Stomach (tissue), 9 donors: ENCODE data around the gene UGT1A1. TPM values are rescaled to one million over a fixed set of nuclear protein-coding genes. Genes with fewer than 3 reads are reported as not detected.

Source experiments
- DNase-seq, 2 donors: peaks; one replicate each; pipeline versions ENCODE4 v3.0.0 to v3.0.0-alpha.2; 2013 to 2019
- H3K27ac ChIP-seq, 5 donors: fragments of 200-600 bp in 4 of 5; sonication (generic) in 4 of 5; one replicate each; pipeline ENCODE4 v1.5.1; 2013 to 2019; ENCODE audit warnings: mild to moderate bottlenecking in 1 of 5, moderate library complexity in 1 of 5
- H3K27me3 ChIP-seq, 3 donors: fragments of 200-600 bp; sonication (generic); one replicate each; pipeline ENCODE4 v1.5.1; 2017 to 2019; ENCODE audit warnings: mixed run types in 1 of 3
- H3K36me3 ChIP-seq, 4 donors: fragments of 200-600 bp; sonication (generic); 1 replicate in 3 of 4; 2 replicates in 1 of 4; pipeline ENCODE4 v1.5.1; 2016 to 2019
- H3K4me1 ChIP-seq, 4 donors: fragments of 200-600 bp; sonication (generic); one replicate each; pipeline ENCODE4 v1.5.1; 2016 to 2019
- H3K4me3 ChIP-seq, 4 donors: fragments of 200-600 bp; sonication (generic) in 3 of 4; one replicate each; pipeline ENCODE4 v1.5.1; 2016 to 2019; ENCODE audit warnings: mild to moderate bottlenecking in 1 of 4
- H3K9me3 ChIP-seq, 4 donors: fragments of 200-600 bp; sonication (generic); one replicate each; pipeline ENCODE4 v1.5.1; 2016 to 2019
- CTCF ChIP-seq, 7 experiments: fragments of 450-650 bp in 4 of 7; fragments of 200-600 bp in 3 of 7; sonication (generic) in 3 of 7; IDR thresholded peaks; one replicate each; pipeline ENCODE4 v1.5.1; 2016 to 2019; ENCODE audit warnings: antibody characterized with exemption in 7 of 7, control low read depth in 2 of 7, mild to moderate bottlenecking in 1 of 7
- EP300 ChIP-seq: sonication (generic); formaldehyde crosslinking; IDR thresholded peaks from one replicate; pipeline ENCODE4 v1.6.1; 2017; ENCODE audit warnings: antibody characterized with exemption
- POLR2A ChIP-seq, 4 donors: fragments of 450-650 bp; IDR thresholded peaks; one replicate each; pipeline ENCODE4 v1.6.1; 2016; ENCODE audit warnings: antibody characterized with exemption in 4 of 4, control low read depth in 2 of 4, mild to moderate bottlenecking in 1 of 4, moderate library complexity in 1 of 4
- POLR2AphosphoS5 ChIP-seq, 3 donors: sonication (generic); formaldehyde crosslinking; IDR thresholded peaks; one replicate each; pipeline ENCODE4 v1.6.1; 2016; ENCODE audit warnings: antibody characterized with exemption in 3 of 3
- WGBS, 5 donors: extraction: QIAGEN DNeasy Blood & Tissue Kit in 3 of 5; methylation state at CpG; one replicate each; pipeline versions ENCODE4 v1.1.5 to v1.1.7; 2013 to 2018; 5-methylcytosine and 5-hydroxymethylcytosine counted together
- intact Hi-C: fragments of 100-400 bp; cut with DNase I; formaldehyde crosslinking; loops from one replicate; pipeline ENCODE4 v1.15.1; 2023; ENCODE audit warnings: low total_unique reads
- polyA plus RNA-seq, 3 donors: library from polyadenylated mRNA; stranded (reverse); fragments of 200-250 nt; gene quantifications; one replicate each; pipeline ENCODE4 v1.2.3, GENCODE V29; 2013
- total RNA-seq, 5 donors: library from RNA; depleted of rRNA; stranded (reverse); fragments of >200 nt; gene quantifications; one replicate each; pipeline versions ENCODE4 v1.1.0 to v1.2.3, GENCODE V29; 2014 to 2016
- donor health status: healthy with polysubstance abuse.
- donor health status: Bipolar disorder and iron deficiency.
- donor health status: healthy.

Gene UGT1A1
- total and polyA plus RNA-seq, 8 donors: 0.43 to 73.0 (median 0.89) TPM; not detected in 3

DNA sequence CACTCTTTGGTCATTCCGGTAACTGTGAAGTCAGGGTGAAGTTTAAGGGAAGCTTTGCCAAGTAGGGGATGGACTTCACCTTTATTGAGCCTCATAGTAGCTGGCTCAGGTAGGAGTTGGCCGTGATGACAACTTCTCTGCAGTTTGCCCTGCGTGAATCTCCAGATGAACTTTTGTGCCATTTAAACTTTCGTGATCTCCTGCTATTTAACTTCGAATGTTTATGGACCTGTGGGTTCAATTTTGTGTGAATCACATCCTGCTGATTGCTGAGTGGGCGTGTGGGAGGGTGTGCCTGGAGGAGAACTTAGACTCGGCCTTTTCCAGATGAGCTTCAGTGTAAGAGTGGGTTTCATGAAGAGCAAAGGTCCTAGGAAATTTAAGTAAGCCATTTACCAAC lies 4.2 kb downstream of the UGT1A1 start:
- H3K27ac ChIP-seq: no peak overlapping the region
- DNase-seq: no peak

GRCh38 chr2:233764761-233765160 lies 4.7 kb downstream of the UGT1A1 start:
- TF ChIP-seq POLR2AphosphoS5 (IDR thresholded peaks at IDR 0.05): no peak
- no peak for TF ChIP-seq POLR2A (IDR thresholded peaks at IDR 0.05)
- TF ChIP-seq CTCF (IDR thresholded peaks at IDR 0.05): no peak
- TF ChIP-seq EP300: no peak
- no peak overlapping the region for H3K27ac ChIP-seq
- WGBS, 5 donors: 62 to 66% (median 63%) methylated on average over 3 of the region's 3 CpGs
- intact Hi-C loops: no loop called here
- H3K4me3 ChIP-seq: no peak overlapping the region
- no peaks in the 10 kb centered on the region for H3K9me3 ChIP-seq
- peaks cover 0 to 7% (median 2%) of the 10 kb centered on the region in 4 donors for H3K36me3 ChIP-seq
- DNase-seq: no peak
- no peaks in the 10 kb centered on the region for H3K4me1 ChIP-seq
- H3K27me3 ChIP-seq: no peaks in the 10 kb centered on the region

More for the DNA sequence above, 4.2 kb downstream of the UGT1A1 start:
- peaks cover 0 to 2% (median under 1%) of the 10 kb centered on the region in 4 donors for H3K36me3 ChIP-seq
- no peaks in the 10 kb centered on the region for H3K4me1 ChIP-seq
- no peaks in the 10 kb centered on the region for H3K9me3 ChIP-seq
- WGBS, 5 donors: 55 to 74% (median 70%) methylated on average over 7 of the region's 7 CpGs
- TF ChIP-seq POLR2AphosphoS5 (IDR thresholded peaks at IDR 0.05) (no peak), POLR2A (IDR thresholded peaks at IDR 0.05) (no peak), CTCF (IDR thresholded peaks at IDR 0.05) (no peak), EP300 (no peak)
- intact Hi-C loops: no loop called here
- no peak overlapping the region for H3K4me3 ChIP-seq
- no peaks in the 10 kb centered on the region for H3K27me3 ChIP-seq

- Histone ChIP-seq H3K4me3 (no peak overlapping the region), H3K36me3 (peaks cover 0 to 9% (median 2%) of the 10 kb centered on the region in 4 donors), H3K4me1 (no peaks in the 10 kb centered on the region), H3K9me3 (no peaks in the 10 kb centered on the region), H3K27ac (no peak overlapping the region), H3K27me3 (no peaks in the 10 kb centered on the region)
- no peak for TF ChIP-seq CTCF (IDR thresholded peaks at IDR 0.05)
- TF ChIP-seq POLR2A (IDR thresholded peaks at IDR 0.05): no peak
- TF ChIP-seq POLR2AphosphoS5 (IDR thresholded peaks at IDR 0.05): no peak
- no peak for TF ChIP-seq EP300
- DNase-seq: no peak
- intact Hi-C loops: no loop called here
- WGBS, 5 donors: 75 to 87% (median 80%) methylated on average over 4 of the region's 4 CpGs
These were observed 6.3 kb downstream of the UGT1A1 start for GRCh38 chr2:233766416-233766815.

DNA sequence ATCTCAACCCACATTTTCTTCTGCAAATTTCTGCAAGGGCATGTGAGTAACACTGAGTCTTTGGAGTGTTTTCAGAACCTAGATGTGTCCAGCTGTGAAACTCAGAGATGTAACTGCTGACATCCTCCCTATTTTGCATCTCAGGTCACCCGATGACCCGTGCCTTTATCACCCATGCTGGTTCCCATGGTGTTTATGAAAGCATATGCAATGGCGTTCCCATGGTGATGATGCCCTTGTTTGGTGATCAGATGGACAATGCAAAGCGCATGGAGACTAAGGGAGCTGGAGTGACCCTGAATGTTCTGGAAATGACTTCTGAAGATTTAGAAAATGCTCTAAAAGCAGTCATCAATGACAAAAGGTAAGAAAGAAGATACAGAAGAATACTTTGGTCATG lies 8.0 kb downstream of the UGT1A1 start:
- intact Hi-C loops: no loop called here
- WGBS, 5 donors: 80 to 88% (median 84%) methylated on average over 4 of the region's 4 CpGs
- peaks cover 0 to 13% (median 4%) of the 10 kb centered on the region in 4 donors for H3K36me3 ChIP-seq
- H3K4me1 ChIP-seq: no peaks in the 10 kb centered on the region
- no peak for DNase-seq
- TF ChIP-seq POLR2AphosphoS5 (IDR thresholded peaks at IDR 0.05) (no peak), EP300 (no peak), CTCF (IDR thresholded peaks at IDR 0.05) (no peak), POLR2A (IDR thresholded peaks at IDR 0.05) (no peak)
- H3K27me3 ChIP-seq: no peaks in the 10 kb centered on the region
- no peak overlapping the region for H3K4me3 ChIP-seq
- H3K9me3 ChIP-seq: no peaks in the 10 kb centered on the region
- no peak overlapping the region for H3K27ac ChIP-seq
